ENCODE results near the gene DNASE2. TPM values are rescaled to one million over a fixed set of nuclear protein-coding genes. Genes with fewer than 3 reads are reported as not detected.

DNASE2 gene
- total RNA-seq, 1 donor from 2014 or later, result 47.3 TPM

GRCh38 chr19:12872941-12873890 is 8.0 kb downstream of the DNASE2 start:
- no peak for DNase-seq (ENCODE audit: extremely low spot score, unreplicated experiment)
- no peak for TF ChIP-seq CTCF (IDR thresholded peaks at IDR 0.05)
- H3K4me1 Mint-ChIP-seq (ENCODE audit: unreplicated experiment), result no peaks in the 10 kb centered on the region
- H3K9me3 Mint-ChIP-seq (ENCODE audit: unreplicated experiment), result no peaks in the 10 kb centered on the region
- peaks cover 16% of the 10 kb centered on the region for H3K36me3 Mint-ChIP-seq (ENCODE audit: unreplicated experiment)
- H3K27me3 Mint-ChIP-seq (ENCODE audit: unreplicated experiment), result no peaks in the 10 kb centered on the region
- H3K27ac Mint-ChIP-seq (ENCODE audit: unreplicated experiment), result no peak overlapping the region
- H3K4me3 Mint-ChIP-seq (ENCODE audit: unreplicated experiment), result no peak overlapping the region

GRCh38 chr19:12872255-12872654 is 9.0 kb downstream of the DNASE2 start:
- Mint-ChIP-seq H3K9me3 (ENCODE audit: unreplicated experiment) (no peaks in the 10 kb centered on the region), H3K27ac (ENCODE audit: unreplicated experiment) (no peak overlapping the region), H3K4me1 (ENCODE audit: unreplicated experiment) (peaks cover 2% of the 10 kb centered on the region), H3K36me3 (ENCODE audit: unreplicated experiment) (peaks cover 12% of the 10 kb centered on the region), H3K4me3 (ENCODE audit: unreplicated experiment) (no peak overlapping the region), H3K27me3 (ENCODE audit: unreplicated experiment) (no peaks in the 10 kb centered on the region)
- no peak for DNase-seq (ENCODE audit: extremely low spot score, unreplicated experiment)
- TF ChIP-seq CTCF (IDR thresholded peaks at IDR 0.05), result no peak

- Mint-ChIP-seq H3K27me3 (ENCODE audit: unreplicated experiment) (no peaks in the 10 kb centered on the region), H3K9me3 (ENCODE audit: unreplicated experiment) (no peaks in the 10 kb centered on the region), H3K36me3 (ENCODE audit: unreplicated experiment) (peaks cover 12% of the 10 kb centered on the region), H3K4me1 (ENCODE audit: unreplicated experiment) (peaks cover 5% of the 10 kb centered on the region), H3K27ac (ENCODE audit: unreplicated experiment) (no peak overlapping the region), H3K4me3 (ENCODE audit: unreplicated experiment) (no peak overlapping the region)
- TF ChIP-seq CTCF (IDR thresholded peaks at IDR 0.05), result no peak
- no peak for DNase-seq (ENCODE audit: extremely low spot score, unreplicated experiment)
These were observed 9.6 kb downstream of the DNASE2 start for GRCh38 chr19:12871681-12872080.

- Mint-ChIP-seq H3K9me3 (ENCODE audit: unreplicated experiment) (no peaks in the 10 kb centered on the region), H3K27me3 (ENCODE audit: unreplicated experiment) (peaks cover under 1% of the 10 kb centered on the region), H3K36me3 (ENCODE audit: unreplicated experiment) (peaks cover 7% of the 10 kb centered on the region), H3K4me1 (ENCODE audit: unreplicated experiment) (peaks cover 5% of the 10 kb centered on the region), H3K27ac (ENCODE audit: unreplicated experiment) (no peak overlapping the region), H3K4me3 (ENCODE audit: unreplicated experiment) (no peak overlapping the region)
- no peak for DNase-seq (ENCODE audit: extremely low spot score, unreplicated experiment)
- TF ChIP-seq CTCF (IDR thresholded peaks at IDR 0.05), result no peak
These were observed 12.6 kb downstream of the DNASE2 start for GRCh38 chr19:12868540-12869112.

Data from osteocyte (in vitro differentiated cells).